ENCODE data around the gene TSNAX.

Gene TSNAX, protein sequence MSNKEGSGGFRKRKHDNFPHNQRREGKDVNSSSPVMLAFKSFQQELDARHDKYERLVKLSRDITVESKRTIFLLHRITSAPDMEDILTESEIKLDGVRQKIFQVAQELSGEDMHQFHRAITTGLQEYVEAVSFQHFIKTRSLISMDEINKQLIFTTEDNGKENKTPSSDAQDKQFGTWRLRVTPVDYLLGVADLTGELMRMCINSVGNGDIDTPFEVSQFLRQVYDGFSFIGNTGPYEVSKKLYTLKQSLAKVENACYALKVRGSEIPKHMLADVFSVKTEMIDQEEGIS

DNA sequence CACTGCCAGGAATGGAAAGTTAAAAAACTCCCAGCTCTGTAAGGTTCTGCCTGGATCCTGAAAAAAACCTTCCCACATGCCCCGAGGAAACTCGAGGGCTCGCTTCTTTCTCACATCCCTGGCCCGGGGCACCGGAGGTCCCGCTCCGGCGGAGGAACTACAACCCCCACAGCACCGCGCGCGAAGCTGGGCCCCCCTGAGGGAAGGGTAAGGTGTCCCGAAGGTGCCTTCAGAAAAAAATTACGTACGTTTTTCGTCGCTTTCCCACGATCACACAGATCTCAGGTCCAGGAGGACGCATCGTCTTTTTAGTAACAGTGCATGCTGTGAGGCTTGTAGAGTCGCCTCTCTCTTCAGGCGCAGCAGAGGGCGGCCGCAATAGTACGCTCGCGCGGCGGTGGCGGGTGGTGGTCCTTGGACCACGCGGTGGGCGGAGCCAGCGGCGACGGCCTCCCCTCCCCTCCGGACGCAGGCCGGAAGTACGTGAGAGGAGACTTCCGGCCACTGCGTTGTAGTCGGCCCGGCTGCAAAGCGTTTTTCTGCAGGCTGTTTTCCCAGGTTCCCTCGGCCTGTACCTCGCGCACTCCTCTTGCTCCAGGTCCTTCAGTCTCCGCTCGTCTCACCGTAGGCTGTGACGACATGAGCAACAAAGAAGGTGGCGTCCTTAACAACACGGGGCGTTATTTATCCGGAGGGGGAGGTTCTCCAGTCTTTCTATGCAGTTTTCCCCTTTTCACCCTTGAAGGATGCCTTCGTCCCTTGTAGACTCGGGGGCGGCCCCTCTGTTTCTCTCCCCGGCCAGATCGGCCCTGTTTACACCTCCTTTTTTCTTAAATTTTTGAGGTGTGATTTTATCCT lies at the start of gene TSNAX:
TSNAX (plus strand) TSS at position 498 of the 858 bp plus-strand sequence; CDS start at position 640, 142 bp downstream.
- TF ChIP-seq, protein P1, sequence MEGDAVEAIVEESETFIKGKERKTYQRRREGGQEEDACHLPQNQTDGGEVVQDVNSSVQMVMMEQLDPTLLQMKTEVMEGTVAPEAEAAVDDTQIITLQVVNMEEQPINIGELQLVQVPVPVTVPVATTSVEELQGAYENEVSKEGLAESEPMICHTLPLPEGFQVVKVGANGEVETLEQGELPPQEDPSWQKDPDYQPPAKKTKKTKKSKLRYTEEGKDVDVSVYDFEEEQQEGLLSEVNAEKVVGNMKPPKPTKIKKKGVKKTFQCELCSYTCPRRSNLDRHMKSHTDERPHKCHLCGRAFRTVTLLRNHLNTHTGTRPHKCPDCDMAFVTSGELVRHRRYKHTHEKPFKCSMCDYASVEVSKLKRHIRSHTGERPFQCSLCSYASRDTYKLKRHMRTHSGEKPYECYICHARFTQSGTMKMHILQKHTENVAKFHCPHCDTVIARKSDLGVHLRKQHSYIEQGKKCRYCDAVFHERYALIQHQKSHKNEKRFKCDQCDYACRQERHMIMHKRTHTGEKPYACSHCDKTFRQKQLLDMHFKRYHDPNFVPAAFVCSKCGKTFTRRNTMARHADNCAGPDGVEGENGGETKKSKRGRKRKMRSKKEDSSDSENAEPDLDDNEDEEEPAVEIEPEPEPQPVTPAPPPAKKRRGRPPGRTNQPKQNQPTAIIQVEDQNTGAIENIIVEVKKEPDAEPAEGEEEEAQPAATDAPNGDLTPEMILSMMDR (IDR thresholded peaks at IDR 0.05; ENCODE audit: borderline replicate concordance, control extremely low read depth, extremely low read depth, insufficient read depth, missing control alignments), result no peak
- in situ Hi-C loops (cut with MboI; ENCODE audit: low sequenced_read_pairs, unreplicated experiment), result no loop called here
- DNase-seq (ENCODE audit: low spot score), result peak; percentile 94

DNA sequence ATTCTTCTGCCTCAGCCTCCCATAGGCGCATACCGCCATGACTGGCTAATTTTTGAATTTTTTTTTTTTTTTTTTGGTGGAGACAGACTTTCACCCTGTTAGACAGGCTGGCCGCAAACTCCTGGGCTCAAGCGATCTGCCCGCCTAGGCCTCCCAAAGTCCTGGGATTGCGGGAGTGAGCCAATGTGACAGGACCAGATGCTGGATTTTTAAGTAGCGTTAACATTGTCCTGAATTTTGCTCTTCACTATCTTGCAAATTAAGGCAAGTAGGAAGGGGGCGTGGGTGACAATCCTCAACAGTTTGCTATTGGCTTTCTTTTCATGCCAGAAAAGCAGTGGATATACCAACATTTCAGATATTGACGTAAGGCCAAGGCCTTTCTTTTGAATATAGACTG lies 49.7 kb upstream of the TSNAX start:
- no peak for DNase-seq (ENCODE audit: low spot score)
- TF ChIP-seq, protein P1 (IDR thresholded peaks at IDR 0.05; ENCODE audit: borderline replicate concordance, control extremely low read depth, extremely low read depth, insufficient read depth, missing control alignments), result no peak
- in situ Hi-C loops (cut with MboI; ENCODE audit: low sequenced_read_pairs, unreplicated experiment), result no loop called here

DNA sequence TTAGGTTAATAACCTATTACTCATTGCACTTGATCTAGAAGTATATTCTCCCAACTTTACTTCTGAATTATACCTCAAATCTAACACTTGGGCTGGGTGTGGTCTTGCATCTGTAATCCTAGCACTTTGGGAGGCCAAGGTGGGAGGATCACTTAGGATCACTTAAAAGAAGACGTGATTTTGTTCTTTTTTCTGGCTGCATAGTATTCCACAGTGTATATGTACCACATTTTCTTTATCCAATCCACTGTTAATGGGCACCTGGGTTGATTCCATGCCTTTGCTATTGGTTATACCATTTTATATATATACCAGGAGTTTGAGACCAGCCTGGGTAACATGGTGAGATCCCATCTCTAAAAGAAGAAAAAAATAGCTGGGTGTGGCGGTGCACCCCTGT lies 48.5 kb upstream of the TSNAX start:
- DNase-seq (ENCODE audit: low spot score), result no peak
- in situ Hi-C loops (cut with MboI; ENCODE audit: low sequenced_read_pairs, unreplicated experiment), result no loop called here
- TF ChIP-seq, protein P1 (IDR thresholded peaks at IDR 0.05; ENCODE audit: borderline replicate concordance, control extremely low read depth, extremely low read depth, insufficient read depth, missing control alignments), result no peak

DNA sequence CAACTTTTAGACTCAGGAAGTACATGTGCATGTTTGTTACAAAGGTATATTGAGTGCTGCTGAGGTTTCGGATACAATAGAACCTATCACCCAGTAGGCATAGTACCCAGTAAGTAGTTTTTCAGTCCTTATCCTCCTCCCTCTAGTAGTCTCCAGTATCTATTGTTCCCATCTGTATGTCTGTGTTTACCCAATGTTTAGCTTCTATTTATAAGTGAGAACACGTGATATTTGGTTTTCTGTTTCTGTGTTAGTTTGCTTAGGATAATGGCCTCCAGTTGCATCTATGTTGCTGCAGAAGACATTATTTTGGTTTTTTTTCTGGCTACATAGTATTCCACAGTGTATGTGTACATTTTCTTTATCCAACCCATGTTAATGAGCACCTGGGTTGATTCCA lies 47.2 kb upstream of the TSNAX start:
- TF ChIP-seq, protein P1 (IDR thresholded peaks at IDR 0.05; ENCODE audit: borderline replicate concordance, control extremely low read depth, extremely low read depth, insufficient read depth, missing control alignments), result no peak
- in situ Hi-C loops (cut with MboI; ENCODE audit: low sequenced_read_pairs, unreplicated experiment), result no loop called here
- DNase-seq (ENCODE audit: low spot score), result no peak

DNA sequence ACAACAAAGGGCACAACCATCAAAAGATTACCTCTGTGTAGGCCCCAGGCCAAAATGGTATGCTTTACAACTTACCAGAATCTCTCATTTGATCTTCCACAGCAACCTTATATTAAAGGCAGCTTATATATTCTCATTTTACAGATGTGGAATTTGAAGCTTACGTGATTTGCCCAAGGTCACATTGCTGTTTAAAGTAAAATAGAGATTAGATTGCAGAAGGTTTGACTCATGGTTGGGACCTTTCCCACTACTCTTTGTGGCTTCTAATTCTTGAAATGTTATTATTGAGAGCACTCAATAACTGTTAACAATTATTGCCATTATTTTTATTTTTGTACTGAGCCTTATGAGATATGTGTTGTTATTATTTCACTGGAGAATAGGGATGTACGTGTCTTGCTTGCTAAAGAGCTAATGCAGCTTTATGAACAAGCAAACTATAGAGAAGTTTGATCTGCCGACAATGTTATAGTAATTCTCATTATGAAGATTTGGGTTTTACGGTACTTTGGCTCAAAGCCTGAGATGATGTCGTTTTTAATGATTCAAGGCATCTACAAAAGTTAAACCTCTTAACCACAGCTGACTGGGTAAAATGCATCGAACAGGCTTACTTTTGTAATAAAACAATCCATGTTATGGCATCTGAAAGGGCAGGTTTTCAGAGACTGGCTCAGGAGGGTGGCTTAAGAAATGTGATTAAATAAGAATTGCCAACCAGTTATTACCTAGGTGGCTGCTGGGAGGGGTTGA lies 43.3 kb upstream of the TSNAX start:
- DNase-seq (ENCODE audit: low spot score), result no peak
- TF ChIP-seq, protein P1 (IDR thresholded peaks at IDR 0.05; ENCODE audit: borderline replicate concordance, control extremely low read depth, extremely low read depth, insufficient read depth, missing control alignments), result no peak
- in situ Hi-C loops (cut with MboI; ENCODE audit: low sequenced_read_pairs, unreplicated experiment), result no loop called here

DNA sequence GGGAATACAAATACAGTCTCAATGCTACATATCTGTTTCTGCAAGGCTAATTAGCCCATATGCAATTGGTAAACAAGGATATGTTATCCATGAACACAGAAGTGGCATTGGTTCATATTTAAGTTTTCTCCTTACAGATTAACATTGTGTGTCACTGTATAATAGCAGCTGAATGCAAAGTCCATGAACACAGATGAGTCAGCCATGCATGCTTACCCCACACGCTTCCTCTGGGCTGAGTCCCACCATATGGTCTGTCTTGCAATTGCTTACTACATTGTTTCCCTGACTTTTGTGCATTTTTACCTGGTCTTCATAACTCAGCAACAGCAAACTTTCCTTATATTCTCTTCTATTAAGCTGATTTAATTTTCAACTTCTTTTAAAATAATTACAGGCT lies 41.5 kb upstream of the TSNAX start:
- no peak for DNase-seq (ENCODE audit: low spot score)
- TF ChIP-seq, protein P1 (IDR thresholded peaks at IDR 0.05; ENCODE audit: borderline replicate concordance, control extremely low read depth, extremely low read depth, insufficient read depth, missing control alignments), result no peak
- in situ Hi-C loops (cut with MboI; ENCODE audit: low sequenced_read_pairs, unreplicated experiment), result no loop called here
